GM12874 (cell line): Measurements from ENCODE around the gene CDC42SE2.

ENCODE experiments used
- CTCF ChIP-seq: IDR thresholded peaks from 2 replicates; pipeline ENCODE4 v1.5.1; 2011; ENCODE audit warnings: low read depth, mild to moderate bottlenecking, control low read depth, low read length, moderate library complexity; ENCODE audit not compliant: insufficient read depth

Gene CDC42SE2

GRCh38 chr5:131274326-131275063, 10.6 kb downstream of the CDC42SE2 start:
- no peak for TF ChIP-seq CTCF

- no peak for TF ChIP-seq CTCF
Observed at GRCh38 chr5:131276072-131276471, 12.2 kb downstream of the CDC42SE2 start.

GRCh38 chr5:131277447-131277846, 13.6 kb downstream of the CDC42SE2 start:
- no peak for TF ChIP-seq CTCF

GRCh38 chr5:131277875-131278740, 14.3 kb downstream of the CDC42SE2 start:
- TF ChIP-seq CTCF = no peak

GRCh38 chr5:131279204-131279603, 15.4 kb downstream of the CDC42SE2 start:
- no peak for TF ChIP-seq CTCF

GRCh38 chr5:131280417-131280816, 16.6 kb downstream of the CDC42SE2 start:
- TF ChIP-seq CTCF = no peak

- no peak for TF ChIP-seq CTCF
Observed at GRCh38 chr5:131281133-131281867, 17.4 kb downstream of the CDC42SE2 start.
